Measurements from ENCODE around the gene AP3M1.
A peak's percentile ranks its signal among the peaks of the same experiment; 100 is the strongest.
"Not testable (repeated sequence)": the region's sequence is repeated elsewhere in the genome, so short reads cannot be mapped to it uniquely, and the experiment has no call there.

Gene AP3M1

DNA sequence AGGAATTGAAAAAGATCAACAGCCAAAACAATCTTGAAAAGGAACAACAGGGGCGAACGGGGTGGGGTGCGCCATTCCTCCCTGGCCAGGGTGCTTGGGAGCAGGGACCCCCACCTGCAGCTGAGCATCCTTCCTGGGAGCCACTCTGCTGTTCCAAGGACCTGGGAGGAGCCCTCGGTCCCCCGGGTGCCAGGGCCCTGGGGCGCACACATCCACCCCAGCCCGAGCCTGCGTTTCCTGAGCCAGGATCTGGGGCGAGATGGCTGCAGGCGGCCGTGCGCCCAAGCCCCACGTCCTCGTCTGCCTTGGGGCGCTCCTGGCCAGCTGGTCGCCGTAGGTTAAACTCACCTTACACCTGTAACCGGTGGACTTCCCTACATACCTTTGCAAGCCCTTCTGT is 10.6 kb downstream of the AP3M1 start:
- Histone ChIP-seq H3K36me3 (ENCODE audit: insufficient read depth, low read length) (peaks cover 19% of the 10 kb centered on the region), H3K27ac (ENCODE audit: low read depth, low read length) (no peak overlapping the region)

DNA sequence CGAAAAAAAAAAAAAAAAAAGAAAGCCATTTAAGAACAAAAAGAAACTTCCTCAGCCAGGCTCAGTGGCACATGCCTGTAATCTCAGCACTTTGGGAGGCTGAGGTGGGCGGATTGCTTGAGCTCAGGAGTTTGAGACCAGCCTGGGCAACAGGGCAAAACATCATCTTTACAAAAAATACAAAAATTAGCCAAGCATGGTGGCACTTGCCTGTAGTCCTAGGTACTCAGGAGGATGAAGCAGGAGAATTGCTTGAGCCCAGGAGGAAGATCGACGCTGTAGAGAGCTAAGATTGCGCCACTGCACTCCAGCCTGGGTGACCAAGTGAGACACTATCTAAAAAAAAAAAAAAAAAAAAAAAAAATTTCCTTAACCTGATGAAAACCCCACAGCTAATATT is 12.0 kb downstream of the AP3M1 start:
- Histone ChIP-seq H3K79me2 (ENCODE audit: control insufficient read depth, insufficient read depth, low read length, unreplicated experiment) (peaks cover 33% of the 10 kb centered on the region), H3K36me3 (ENCODE audit: insufficient read depth, low read length) (peaks cover 28% of the 10 kb centered on the region)
- not testable (repeated sequence) for H3K27me3 ChIP-seq (ENCODE audit: insufficient read depth, low read length); H3K4me1 ChIP-seq (ENCODE audit: control insufficient read depth, insufficient read depth, low read length, unreplicated experiment); H3K27ac ChIP-seq (ENCODE audit: low read depth, low read length); H2AFZ ChIP-seq (ENCODE audit: low read length, unreplicated experiment); H3K4me3 ChIP-seq (ENCODE audit: low read depth, low read length)

More for the DNA sequence above, 10.6 kb downstream of the AP3M1 start:
- H3K79me2 ChIP-seq (ENCODE audit: control insufficient read depth, insufficient read depth, low read length, unreplicated experiment) = peaks cover 44% of the 10 kb centered on the region
- H3K4me1 ChIP-seq (ENCODE audit: control insufficient read depth, insufficient read depth, low read length, unreplicated experiment) = peaks cover 4% of the 10 kb centered on the region
- no peak overlapping the region for H2AFZ ChIP-seq (ENCODE audit: low read length, unreplicated experiment)
- H3K27me3 ChIP-seq (ENCODE audit: insufficient read depth, low read length) = no peaks in the 10 kb centered on the region
- no peak overlapping the region for H3K4me3 ChIP-seq (ENCODE audit: low read depth, low read length)

DNA sequence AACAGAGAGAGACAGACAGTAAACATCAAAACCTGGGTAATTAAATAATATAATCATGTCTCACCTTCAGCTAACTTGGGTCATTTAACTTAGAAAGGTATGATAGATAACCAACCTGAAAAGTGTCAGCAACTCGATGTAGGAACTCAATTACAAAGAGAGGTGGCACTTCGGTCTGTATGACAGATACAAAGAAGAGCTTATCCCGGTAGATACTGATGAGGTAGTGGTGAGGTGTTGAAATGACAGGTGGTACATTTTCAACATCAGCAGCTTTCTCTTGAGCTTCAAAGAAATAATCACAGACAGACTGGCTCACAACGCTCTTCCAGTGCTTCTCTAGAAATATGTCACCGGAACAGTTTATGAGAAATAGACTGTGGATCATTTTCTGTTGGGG is 12.6 kb downstream of the AP3M1 start:
- H3K27me3 ChIP-seq (ENCODE audit: insufficient read depth, low read length) = no peaks in the 10 kb centered on the region
- H3K79me2 ChIP-seq (ENCODE audit: control insufficient read depth, insufficient read depth, low read length, unreplicated experiment) = peaks cover 28% of the 10 kb centered on the region
- H3K4me1 ChIP-seq (ENCODE audit: control insufficient read depth, insufficient read depth, low read length, unreplicated experiment) = no peaks in the 10 kb centered on the region
- H3K4me3 ChIP-seq (ENCODE audit: low read depth, low read length) = no peak overlapping the region
- H3K27ac ChIP-seq (ENCODE audit: low read depth, low read length) = no peak overlapping the region
- H3K36me3 ChIP-seq (ENCODE audit: insufficient read depth, low read length) = peaks cover 28% of the 10 kb centered on the region
- H2AFZ ChIP-seq (ENCODE audit: low read length, unreplicated experiment) = no peak overlapping the region

DNA sequence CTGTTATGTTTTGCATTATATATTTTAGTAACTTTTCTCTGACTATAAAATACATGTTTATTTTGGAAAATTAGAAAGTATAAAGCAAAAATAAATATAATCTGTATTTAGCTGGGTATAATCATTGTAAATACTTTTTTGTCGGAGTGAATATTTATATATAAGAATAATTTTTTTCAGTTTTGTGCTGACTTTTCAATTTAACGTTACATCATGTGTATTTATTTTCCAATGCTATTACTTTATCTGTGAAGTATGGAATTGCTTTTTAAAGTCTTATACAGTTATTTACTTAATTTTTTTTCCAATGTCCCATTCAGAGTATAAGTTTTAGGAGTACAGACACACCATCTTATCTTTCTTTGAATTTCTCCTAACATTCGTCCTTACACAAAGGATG is 15.2 kb downstream of the AP3M1 start:
- Histone ChIP-seq H2AFZ (ENCODE audit: low read length, unreplicated experiment) (no peak overlapping the region), H3K4me3 (ENCODE audit: low read depth, low read length) (no peak overlapping the region), H3K4me1 (ENCODE audit: control insufficient read depth, insufficient read depth, low read length, unreplicated experiment) (no peaks in the 10 kb centered on the region), H3K27ac (ENCODE audit: low read depth, low read length) (no peak overlapping the region), H3K79me2 (ENCODE audit: control insufficient read depth, insufficient read depth, low read length, unreplicated experiment) (peaks cover 6% of the 10 kb centered on the region), H3K36me3 (ENCODE audit: insufficient read depth, low read length) (peaks cover 28% of the 10 kb centered on the region), H3K27me3 (ENCODE audit: insufficient read depth, low read length) (no peaks in the 10 kb centered on the region)

- Histone ChIP-seq H3K4me1 (ENCODE audit: control insufficient read depth, insufficient read depth, low read length, unreplicated experiment) (no peaks in the 10 kb centered on the region), H3K4me3 (ENCODE audit: low read depth, low read length) (no peak overlapping the region), H3K79me2 (ENCODE audit: control insufficient read depth, insufficient read depth, low read length, unreplicated experiment) (no peaks in the 10 kb centered on the region), H3K27ac (ENCODE audit: low read depth, low read length) (no peak overlapping the region), H3K36me3 (ENCODE audit: insufficient read depth, low read length) (peaks cover 32% of the 10 kb centered on the region), H3K27me3 (ENCODE audit: insufficient read depth, low read length) (no peaks in the 10 kb centered on the region), H2AFZ (ENCODE audit: low read length, unreplicated experiment) (no peak overlapping the region)
These were observed 16.5 kb downstream of the AP3M1 start for GRCh38 chr10:74133923-74134820.

DNA sequence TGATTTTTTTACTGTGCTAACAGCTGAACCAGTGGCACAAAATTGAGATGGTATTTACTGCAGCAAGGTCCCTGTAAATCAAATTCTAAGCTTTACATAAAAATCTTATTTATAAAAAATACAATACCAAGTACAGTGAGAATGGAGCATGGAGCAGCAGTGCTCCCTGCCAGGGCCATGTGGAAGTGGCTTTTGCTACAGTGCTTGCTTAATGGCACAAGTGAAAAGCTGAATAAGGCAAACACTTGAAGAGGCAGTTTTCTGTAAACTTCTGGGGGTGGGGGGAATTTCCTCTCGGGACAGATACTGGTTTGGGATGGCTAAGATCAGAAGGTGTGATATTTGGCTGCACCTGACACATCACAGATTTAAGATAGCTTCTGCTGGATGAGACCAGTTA is 27.5 kb downstream of the AP3M1 start:
- H3K36me3 ChIP-seq (ENCODE audit: insufficient read depth, low read length) = peaks cover 46% of the 10 kb centered on the region

DNA sequence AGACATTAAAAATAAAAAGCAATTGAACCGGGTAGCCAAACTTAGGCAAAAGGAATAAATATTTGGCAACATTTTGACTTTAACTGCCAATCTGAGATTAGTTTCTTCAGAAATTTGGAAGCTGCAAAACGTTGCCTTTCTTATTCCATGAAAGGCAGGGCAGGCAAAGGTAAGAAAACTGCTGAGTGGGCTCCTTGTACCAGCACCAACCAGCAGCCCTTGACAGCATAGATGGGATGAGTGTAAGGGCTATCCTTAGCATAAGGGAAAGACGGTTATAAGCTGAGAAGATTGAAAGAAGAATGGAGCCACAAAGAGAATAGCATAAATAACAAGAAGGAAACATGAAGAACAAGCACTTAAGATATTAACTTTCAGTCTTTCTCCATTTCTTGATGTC is 28.6 kb downstream of the AP3M1 start:
- H3K4me1 ChIP-seq (ENCODE audit: control insufficient read depth, insufficient read depth, low read length, unreplicated experiment) = peaks cover 30% of the 10 kb centered on the region
- no peak overlapping the region for H3K27ac ChIP-seq (ENCODE audit: low read depth, low read length)
- H3K36me3 ChIP-seq (ENCODE audit: insufficient read depth, low read length) = peaks cover 53% of the 10 kb centered on the region
- H3K4me3 ChIP-seq (ENCODE audit: low read depth, low read length) = no peak overlapping the region
- no peaks in the 10 kb centered on the region for H3K27me3 ChIP-seq (ENCODE audit: insufficient read depth, low read length)
- no peak overlapping the region for H2AFZ ChIP-seq (ENCODE audit: low read length, unreplicated experiment)
- peaks cover 5% of the 10 kb centered on the region for H3K79me2 ChIP-seq (ENCODE audit: control insufficient read depth, insufficient read depth, low read length, unreplicated experiment)

More for the DNA sequence above, 27.5 kb downstream of the AP3M1 start:
- Histone ChIP-seq H3K4me3 (ENCODE audit: low read depth, low read length) (no peak overlapping the region), H2AFZ (ENCODE audit: low read length, unreplicated experiment) (no peak overlapping the region), H3K27me3 (ENCODE audit: insufficient read depth, low read length) (no peaks in the 10 kb centered on the region), H3K79me2 (ENCODE audit: control insufficient read depth, insufficient read depth, low read length, unreplicated experiment) (peaks cover 5% of the 10 kb centered on the region), H3K4me1 (ENCODE audit: control insufficient read depth, insufficient read depth, low read length, unreplicated experiment) (peaks cover 27% of the 10 kb centered on the region), H3K27ac (ENCODE audit: low read depth, low read length) (no peak overlapping the region)

GRCh38 chr10:74121368-74121767 is 29.3 kb downstream of the AP3M1 start:
- Histone ChIP-seq H3K27ac (ENCODE audit: low read depth, low read length) (no peak overlapping the region), H3K79me2 (ENCODE audit: control insufficient read depth, insufficient read depth, low read length, unreplicated experiment) (peaks cover 5% of the 10 kb centered on the region), H3K4me3 (ENCODE audit: low read depth, low read length) (no peak overlapping the region), H3K36me3 (ENCODE audit: insufficient read depth, low read length) (peaks cover 53% of the 10 kb centered on the region), H3K27me3 (ENCODE audit: insufficient read depth, low read length) (no peaks in the 10 kb centered on the region), H3K4me1 (ENCODE audit: control insufficient read depth, insufficient read depth, low read length, unreplicated experiment) (peaks cover 30% of the 10 kb centered on the region), H2AFZ (ENCODE audit: low read length, unreplicated experiment) (no peak overlapping the region)

- Histone ChIP-seq H3K36me3 (ENCODE audit: insufficient read depth, low read length) (peaks cover 49% of the 10 kb centered on the region), H3K79me2 (ENCODE audit: control insufficient read depth, insufficient read depth, low read length, unreplicated experiment) (peaks cover 5% of the 10 kb centered on the region), H3K4me3 (ENCODE audit: low read depth, low read length) (no peak overlapping the region), H3K27me3 (ENCODE audit: insufficient read depth, low read length) (no peaks in the 10 kb centered on the region), H3K4me1 (ENCODE audit: control insufficient read depth, insufficient read depth, low read length, unreplicated experiment) (peaks cover 30% of the 10 kb centered on the region), H3K27ac (ENCODE audit: low read depth, low read length) (no peak overlapping the region), H2AFZ (ENCODE audit: low read length, unreplicated experiment) (no peak overlapping the region)
These were observed 29.7 kb downstream of the AP3M1 start for GRCh38 chr10:74120911-74121310.

DNA sequence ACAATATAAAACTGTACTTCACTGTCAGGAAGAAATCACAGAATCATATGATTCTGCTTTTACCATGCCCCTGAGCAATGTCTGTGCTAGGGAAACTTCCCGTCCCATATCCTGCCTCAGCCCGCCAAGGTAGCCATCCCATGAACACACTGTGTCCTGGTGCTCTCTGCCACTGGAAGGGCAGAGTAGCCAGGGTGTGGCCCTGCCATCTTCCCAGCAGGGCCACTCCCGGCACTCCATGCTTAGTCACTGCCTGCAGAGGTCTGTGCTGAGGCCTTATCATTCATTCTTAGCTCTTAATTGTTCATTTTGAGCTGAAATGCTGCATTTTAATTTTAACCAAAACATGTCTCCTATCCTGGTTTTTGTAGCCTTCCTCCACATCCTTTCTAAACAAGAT is 31.8 kb downstream of the AP3M1 start:
- H3K36me3 ChIP-seq (ENCODE audit: insufficient read depth, low read length) = peaks cover 53% of the 10 kb centered on the region
- H3K27me3 ChIP-seq (ENCODE audit: insufficient read depth, low read length) = no peaks in the 10 kb centered on the region
- H3K4me1 ChIP-seq (ENCODE audit: control insufficient read depth, insufficient read depth, low read length, unreplicated experiment) = peaks cover 30% of the 10 kb centered on the region
- no peak overlapping the region for H2AFZ ChIP-seq (ENCODE audit: low read length, unreplicated experiment)
- H3K27ac ChIP-seq (ENCODE audit: low read depth, low read length) = peak overlapping the region; percentile 59
- no peak overlapping the region for H3K4me3 ChIP-seq (ENCODE audit: low read depth, low read length)
- H3K79me2 ChIP-seq (ENCODE audit: control insufficient read depth, insufficient read depth, low read length, unreplicated experiment) = peaks cover 5% of the 10 kb centered on the region

DNA sequence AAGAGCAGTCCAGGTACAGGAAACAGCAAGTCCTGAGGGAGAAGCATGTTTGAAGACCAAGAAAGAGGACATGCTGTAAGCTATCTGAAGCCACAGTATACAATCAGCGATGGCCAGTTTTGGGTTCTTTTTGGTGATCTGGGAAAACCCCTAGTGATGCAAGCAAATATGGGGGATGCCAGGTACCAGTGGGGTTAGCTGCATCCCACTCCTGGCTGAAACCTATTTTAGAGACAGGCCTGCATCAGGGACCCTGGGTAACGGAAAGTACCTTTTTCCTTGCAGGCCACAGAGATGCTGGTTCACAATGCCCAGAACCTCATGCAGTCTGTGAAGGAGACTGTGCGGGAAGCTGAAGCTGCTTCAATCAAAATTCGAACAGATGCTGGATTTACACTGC is 32.9 kb downstream of the AP3M1 start:
- H3K4me1 ChIP-seq (ENCODE audit: control insufficient read depth, insufficient read depth, low read length, unreplicated experiment) = peaks cover 37% of the 10 kb centered on the region
- H3K36me3 ChIP-seq (ENCODE audit: insufficient read depth, low read length) = peaks cover 43% of the 10 kb centered on the region; the same call in 1 of the 2 replicates
- H3K27me3 ChIP-seq (ENCODE audit: insufficient read depth, low read length) = no peaks in the 10 kb centered on the region
- no peak overlapping the region for H2AFZ ChIP-seq (ENCODE audit: low read length, unreplicated experiment)
- peaks cover 5% of the 10 kb centered on the region for H3K79me2 ChIP-seq (ENCODE audit: control insufficient read depth, insufficient read depth, low read length, unreplicated experiment)
- peak overlapping the region; percentile 59; the same call in 1 of the 2 replicates for H3K27ac ChIP-seq (ENCODE audit: low read depth, low read length)
- no peak overlapping the region for H3K4me3 ChIP-seq (ENCODE audit: low read depth, low read length)
